SK-N-SH treated with all-trans-retinoic acid at 6 μM for 48 hours (cell line): ENCODE data around the gene CDH26.

ENCODE experiments used
- ATAC-seq: fragments of 200-7000 bp; cut with Tn5 transposase; 3 replicates; pipeline ENCODE4 v1.9.1; 2020; ENCODE audit warnings: mild to moderate bottlenecking, moderate library complexity
- ARNTL ChIP-seq: fragments of 450-650 bp; formaldehyde crosslinking; IDR thresholded peaks from 2 replicates; pipeline ENCODE4 v1.5.0; 2020; ENCODE audit warnings: low read depth, mild to moderate bottlenecking, moderate library complexity, borderline replicate concordance
- BACH2 ChIP-seq: fragments of 250-450 bp; sonication (Bioruptor Pico); IDR thresholded peaks from 2 replicates; pipeline ENCODE4 v1.9.0; 2021; ENCODE audit warnings: mild to moderate bottlenecking, borderline replicate concordance
- CREB5 ChIP-seq: fragments of 250-450 bp; sonication (Bioruptor Pico); IDR thresholded peaks from 2 replicates; pipeline ENCODE4 v1.5.1; 2020; ENCODE audit warnings: low read depth, mild to moderate bottlenecking, moderate library complexity
- CSDC2 ChIP-seq: fragments of 250-450 bp; sonication (Bioruptor Pico); IDR thresholded peaks from 2 replicates; pipeline ENCODE4 v1.5.0; 2020; ENCODE audit warnings: mild to moderate bottlenecking, moderate library complexity
- GLIS3 ChIP-seq: fragments of 250-450 bp; sonication (Bioruptor Pico); IDR thresholded peaks from 2 replicates; pipeline ENCODE4 v1.5.0; 2020; ENCODE audit warnings: mild to moderate bottlenecking, moderate library complexity
- ISL1 ChIP-seq: fragments of 250-450 bp; sonication (Bioruptor Pico); IDR thresholded peaks from 2 replicates; pipeline ENCODE4 v2.1.2; 2022; ENCODE audit warnings: mild to moderate bottlenecking, moderate library complexity
- OSR1 ChIP-seq: fragments of 250-450 bp; sonication (Bioruptor Pico); IDR thresholded peaks from 2 replicates; pipeline ENCODE4 v1.8.0; 2022; ENCODE audit warnings: moderate library complexity, mild to moderate bottlenecking, inconsistent platforms
- RARB ChIP-seq: fragments of 250-450 bp; sonication (Bioruptor Pico); IDR thresholded peaks from 2 replicates; pipeline ENCODE4 v1.8.0; 2021; ENCODE audit warnings: mild to moderate bottlenecking, moderate library complexity
- SNAI2 ChIP-seq: fragments of 250-450 bp; sonication (Bioruptor Pico); IDR thresholded peaks from 2 replicates; pipeline ENCODE4 v1.5.0; 2020; ENCODE audit warnings: mild to moderate bottlenecking, moderate library complexity
- TCF4 ChIP-seq: fragments of 250-450 bp; sonication (Bioruptor Pico); IDR thresholded peaks from 2 replicates; pipeline ENCODE4 v1.8.0; 2021; ENCODE audit warnings: mild to moderate bottlenecking, moderate library complexity, borderline replicate concordance
- TOX ChIP-seq: fragments of 250-450 bp; sonication (Bioruptor Pico); IDR thresholded peaks from 2 replicates; pipeline ENCODE4 v1.8.0; 2021; ENCODE audit warnings: mild to moderate bottlenecking, moderate library complexity, borderline replicate concordance
- ZC3H10 ChIP-seq: fragments of 250-450 bp; sonication (Bioruptor Pico); IDR thresholded peaks from 2 replicates; pipeline ENCODE4 v1.5.1; 2021; ENCODE audit warnings: mild to moderate bottlenecking, moderate library complexity
- ZFP3 ChIP-seq: fragments of 250-450 bp; sonication (Bioruptor Pico); IDR thresholded peaks from 2 replicates; pipeline ENCODE4 v1.5.0; 2020; ENCODE audit warnings: mild to moderate bottlenecking, moderate library complexity
- ZFP30 ChIP-seq: fragments of 450-650 bp; formaldehyde crosslinking; IDR thresholded peaks from 2 replicates; pipeline ENCODE4 v1.5.0; 2022; ENCODE audit warnings: mild to moderate bottlenecking, moderate library complexity
- ZNF565 ChIP-seq: fragments of 450-650 bp; formaldehyde crosslinking; conservative IDR thresholded peaks from 2 replicates; pipeline ENCODE4 v1.5.0; 2020; ENCODE audit warnings: low read depth, mild to moderate bottlenecking, moderate library complexity
- ZNF70 ChIP-seq: fragments of 450-650 bp; formaldehyde crosslinking; IDR thresholded peaks from 2 replicates; pipeline ENCODE4 v1.5.0; 2020; ENCODE audit warnings: mild to moderate bottlenecking, moderate library complexity
- TF ChIP-seq, protein P1 (sequence below): fragments of 250-450 bp; sonication (Bioruptor Pico); IDR thresholded peaks from 2 replicates; pipeline ENCODE4 v1.8.0; 2020; ENCODE audit warnings: mild to moderate bottlenecking, moderate library complexity, borderline replicate concordance
- TF ChIP-seq, protein P2 (sequence below): fragments of 250-450 bp; sonication (Bioruptor Pico); IDR thresholded peaks from 2 replicates; pipeline ENCODE4 v1.5.1; 2021; ENCODE audit warnings: mild to moderate bottlenecking, moderate library complexity
- TF ChIP-seq, protein P3 (sequence below): fragments of 250-450 bp; sonication (Bioruptor Pico); IDR thresholded peaks from 2 replicates; pipeline ENCODE4 v1.5.0; 2020; ENCODE audit warnings: mild to moderate bottlenecking, moderate library complexity

Gene CDH26

DNA sequence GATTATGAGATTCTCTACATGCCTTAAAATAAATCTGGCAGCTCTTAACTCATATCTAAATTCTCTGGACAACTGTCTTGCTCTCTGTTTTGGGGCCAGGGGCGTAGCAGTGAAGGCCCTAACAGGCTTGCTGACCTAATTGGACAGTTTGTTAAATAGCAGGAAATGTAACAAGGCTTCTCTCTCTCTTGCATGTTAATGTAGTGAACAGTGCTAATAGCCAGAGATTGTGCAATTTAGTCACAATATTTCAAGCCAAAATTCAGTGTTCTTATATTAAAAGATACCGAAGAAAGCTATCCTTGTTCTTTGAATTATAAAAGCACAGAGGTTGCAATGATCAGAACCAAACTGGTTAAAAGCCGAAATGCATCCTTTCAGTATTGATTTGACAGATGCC lies 21.1 kb upstream of the CDH26 start:
- TF ChIP-seq ZC3H10 (CRISPR knock-in tag): no peak
- TF ChIP-seq, protein P1, sequence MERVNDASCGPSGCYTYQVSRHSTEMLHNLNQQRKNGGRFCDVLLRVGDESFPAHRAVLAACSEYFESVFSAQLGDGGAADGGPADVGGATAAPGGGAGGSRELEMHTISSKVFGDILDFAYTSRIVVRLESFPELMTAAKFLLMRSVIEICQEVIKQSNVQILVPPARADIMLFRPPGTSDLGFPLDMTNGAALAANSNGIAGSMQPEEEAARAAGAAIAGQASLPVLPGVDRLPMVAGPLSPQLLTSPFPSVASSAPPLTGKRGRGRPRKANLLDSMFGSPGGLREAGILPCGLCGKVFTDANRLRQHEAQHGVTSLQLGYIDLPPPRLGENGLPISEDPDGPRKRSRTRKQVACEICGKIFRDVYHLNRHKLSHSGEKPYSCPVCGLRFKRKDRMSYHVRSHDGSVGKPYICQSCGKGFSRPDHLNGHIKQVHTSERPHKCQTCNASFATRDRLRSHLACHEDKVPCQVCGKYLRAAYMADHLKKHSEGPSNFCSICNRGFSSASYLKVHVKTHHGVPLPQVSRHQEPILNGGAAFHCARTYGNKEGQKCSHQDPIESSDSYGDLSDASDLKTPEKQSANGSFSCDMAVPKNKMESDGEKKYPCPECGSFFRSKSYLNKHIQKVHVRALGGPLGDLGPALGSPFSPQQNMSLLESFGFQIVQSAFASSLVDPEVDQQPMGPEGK: no peak
- no peak for TF ChIP-seq BACH2 (CRISPR knock-in tag)
- no peak for TF ChIP-seq CREB5 (CRISPR knock-in tag)
- TF ChIP-seq RARB: no peak
- no peak for TF ChIP-seq ISL1
- no peak for TF ChIP-seq ZNF565 (CRISPR knock-in tag)
- no peak for TF ChIP-seq ZFP3 (CRISPR knock-in tag)
- TF ChIP-seq TCF4 (CRISPR knock-in tag): no peak
- TF ChIP-seq ZNF70 (CRISPR knock-in tag): no peak
- TF ChIP-seq OSR1: no peak
- TF ChIP-seq, all 23 proteins: peak for 0
- no peak for ATAC-seq

DNA sequence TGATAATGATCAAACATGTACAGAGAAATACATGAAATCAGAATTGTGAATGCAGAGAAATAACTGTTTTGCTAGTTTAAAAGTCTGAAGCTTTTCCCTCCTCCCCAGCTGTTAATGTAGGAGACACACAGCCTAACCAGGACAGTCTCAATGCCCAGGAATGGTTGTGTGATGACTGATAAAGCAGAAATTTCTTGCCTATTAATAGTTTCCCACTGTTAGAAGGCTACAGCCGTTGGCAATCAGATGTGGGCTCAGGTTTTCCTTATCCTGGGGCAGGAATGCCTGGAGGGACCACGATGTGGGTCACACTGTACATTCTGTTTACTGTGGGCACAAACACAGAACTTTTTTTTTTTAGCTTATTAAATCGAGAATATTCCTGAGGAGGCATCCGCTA lies 20.0 kb upstream of the CDH26 start:
- ATAC-seq: no peak
- TF ChIP-seq ARNTL (CRISPR knock-in tag): no peak
- no peak for TF ChIP-seq CSDC2 (CRISPR knock-in tag)
- no peak for TF ChIP-seq BACH2 (CRISPR knock-in tag)
- TF ChIP-seq CREB5 (CRISPR knock-in tag): no peak
- TF ChIP-seq, protein P1: no peak
- no peak for TF ChIP-seq ZFP30 (CRISPR knock-in tag)
- TF ChIP-seq SNAI2 (CRISPR knock-in tag): no peak
- TF ChIP-seq, protein P2, sequence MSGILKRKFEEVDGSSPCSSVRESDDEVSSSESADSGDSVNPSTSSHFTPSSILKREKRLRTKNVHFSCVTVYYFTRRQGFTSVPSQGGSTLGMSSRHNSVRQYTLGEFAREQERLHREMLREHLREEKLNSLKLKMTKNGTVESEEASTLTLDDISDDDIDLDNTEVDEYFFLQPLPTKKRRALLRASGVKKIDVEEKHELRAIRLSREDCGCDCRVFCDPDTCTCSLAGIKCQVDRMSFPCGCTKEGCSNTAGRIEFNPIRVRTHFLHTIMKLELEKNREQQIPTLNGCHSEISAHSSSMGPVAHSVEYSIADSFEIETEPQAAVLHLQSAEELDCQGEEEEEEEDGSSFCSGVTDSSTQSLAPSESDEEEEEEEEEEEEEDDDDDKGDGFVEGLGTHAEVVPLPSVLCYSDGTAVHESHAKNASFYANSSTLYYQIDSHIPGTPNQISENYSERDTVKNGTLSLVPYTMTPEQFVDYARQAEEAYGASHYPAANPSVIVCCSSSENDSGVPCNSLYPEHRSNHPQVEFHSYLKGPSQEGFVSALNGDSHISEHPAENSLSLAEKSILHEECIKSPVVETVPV (CRISPR knock-in tag): no peak
- TF ChIP-seq ZC3H10 (CRISPR knock-in tag): no peak
- TF ChIP-seq ZNF565 (CRISPR knock-in tag): no peak
- TF ChIP-seq, protein P3, sequence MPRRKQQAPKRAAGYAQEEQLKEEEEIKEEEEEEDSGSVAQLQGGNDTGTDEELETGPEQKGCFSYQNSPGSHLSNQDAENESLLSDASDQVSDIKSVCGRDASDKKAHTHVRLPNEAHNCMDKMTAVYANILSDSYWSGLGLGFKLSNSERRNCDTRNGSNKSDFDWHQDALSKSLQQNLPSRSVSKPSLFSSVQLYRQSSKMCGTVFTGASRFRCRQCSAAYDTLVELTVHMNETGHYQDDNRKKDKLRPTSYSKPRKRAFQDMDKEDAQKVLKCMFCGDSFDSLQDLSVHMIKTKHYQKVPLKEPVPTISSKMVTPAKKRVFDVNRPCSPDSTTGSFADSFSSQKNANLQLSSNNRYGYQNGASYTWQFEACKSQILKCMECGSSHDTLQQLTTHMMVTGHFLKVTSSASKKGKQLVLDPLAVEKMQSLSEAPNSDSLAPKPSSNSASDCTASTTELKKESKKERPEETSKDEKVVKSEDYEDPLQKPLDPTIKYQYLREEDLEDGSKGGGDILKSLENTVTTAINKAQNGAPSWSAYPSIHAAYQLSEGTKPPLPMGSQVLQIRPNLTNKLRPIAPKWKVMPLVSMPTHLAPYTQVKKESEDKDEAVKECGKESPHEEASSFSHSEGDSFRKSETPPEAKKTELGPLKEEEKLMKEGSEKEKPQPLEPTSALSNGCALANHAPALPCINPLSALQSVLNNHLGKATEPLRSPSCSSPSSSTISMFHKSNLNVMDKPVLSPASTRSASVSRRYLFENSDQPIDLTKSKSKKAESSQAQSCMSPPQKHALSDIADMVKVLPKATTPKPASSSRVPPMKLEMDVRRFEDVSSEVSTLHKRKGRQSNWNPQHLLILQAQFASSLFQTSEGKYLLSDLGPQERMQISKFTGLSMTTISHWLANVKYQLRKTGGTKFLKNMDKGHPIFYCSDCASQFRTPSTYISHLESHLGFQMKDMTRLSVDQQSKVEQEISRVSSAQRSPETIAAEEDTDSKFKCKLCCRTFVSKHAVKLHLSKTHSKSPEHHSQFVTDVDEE (CRISPR knock-in tag): no peak
- TF ChIP-seq RARB: no peak
- no peak for TF ChIP-seq GLIS3 (CRISPR knock-in tag)
- no peak for TF ChIP-seq ZFP3 (CRISPR knock-in tag)
- TF ChIP-seq TOX (CRISPR knock-in tag): no peak
- no peak for TF ChIP-seq TCF4 (CRISPR knock-in tag)

GRCh38 chr20:59938696-59939051 lies 19.5 kb upstream of the CDH26 start:
- TF ChIP-seq CREB5 (CRISPR knock-in tag) (no peak), SNAI2 (CRISPR knock-in tag) (no peak), TOX (CRISPR knock-in tag) (no peak), TCF4 (CRISPR knock-in tag) (no peak), CSDC2 (CRISPR knock-in tag) (no peak), ISL1 (no peak), ZC3H10 (CRISPR knock-in tag) (no peak), ARNTL (CRISPR knock-in tag) (no peak), ZFP30 (CRISPR knock-in tag) (no peak)
- TF ChIP-seq, protein P1: no peak
- no peak for ATAC-seq
